Testis (tissue), 2 donors: ENCODE results near the gene EDA.

Experiments
- CTCF ChIP-seq, 3 experiments: fragments of 450-650 bp in 2 of 3; fragments of 200-600 bp in 1 of 3; sonication (generic) in 1 of 3; IDR thresholded peaks; one replicate each; pipeline ENCODE4 v1.5.1; 2016 to 2019; ENCODE audit warnings: antibody characterized with exemption in 3 of 3, mild to moderate bottlenecking in 2 of 3, moderate library complexity in 1 of 3
- POLR2A ChIP-seq: fragments of 450-650 bp; IDR thresholded peaks from one replicate; pipeline ENCODE4 v1.6.1; 2017; ENCODE audit warnings: antibody characterized with exemption, mild to moderate bottlenecking, moderate library complexity

- no peak for TF ChIP-seq CTCF (IDR thresholded peaks at IDR 0.05)
- TF ChIP-seq POLR2A: no peak
These were observed 14.2 kb downstream of the EDA start for GRCh38 chrX:69630147-69630546.
